Activated effector memory CD4-positive, alpha-beta T cell treated with anti-CD3 and anti-CD28 coated beads, Interleukin-2, amount 50 U/mL, for 16 hours (primary cell): ENCODE measurements around the gene CADPS.
"Not testable (repeated sequence)": the region's sequence is repeated elsewhere in the genome, so short reads cannot be mapped to it uniquely, and the experiment has no call there.

ENCODE experiments used
- DNase-seq: peaks from one replicate; pipeline ENCODE4 v3.0.0-alpha.2; 2020

CADPS gene

DNA sequence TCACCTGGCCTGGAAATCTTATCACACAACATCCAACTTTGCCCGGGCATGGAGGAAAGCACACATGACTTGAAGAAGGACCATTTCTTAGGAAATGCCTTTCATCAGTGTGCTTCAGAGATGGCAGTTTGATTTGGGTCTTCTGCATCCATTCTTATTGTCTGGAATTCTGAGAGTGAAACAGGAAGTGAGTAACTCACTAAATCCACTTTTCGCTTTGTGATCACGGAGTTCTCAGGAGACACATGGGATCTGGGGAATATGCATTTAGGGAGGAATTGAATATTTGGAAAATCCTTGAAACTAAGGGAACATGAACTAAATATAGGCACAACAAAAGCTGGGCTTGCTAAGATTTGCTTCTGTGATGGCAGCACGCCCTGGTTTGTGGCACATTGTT, 289.4 kb downstream of the CADPS start:
- DNase-seq: no peak

DNA sequence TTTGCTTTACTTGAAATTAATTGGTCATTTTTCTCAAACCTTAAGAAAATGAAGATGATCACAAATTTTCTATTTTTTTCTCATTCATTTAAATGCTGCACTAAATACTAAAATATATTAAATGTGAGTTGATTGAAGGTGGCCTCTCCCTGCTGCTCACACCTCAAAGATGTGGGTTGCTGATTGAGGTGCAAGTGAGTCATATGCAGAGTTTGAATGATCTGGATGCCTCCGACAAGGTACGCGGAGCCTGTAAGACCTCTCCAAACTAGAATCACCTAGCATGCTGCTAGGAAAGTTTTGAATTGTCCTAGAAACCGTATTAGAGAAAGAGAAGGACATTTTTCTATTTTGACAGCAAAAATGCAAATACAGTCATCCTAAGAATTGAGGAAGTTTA, 290.6 kb downstream of the CADPS start:
- no peak for DNase-seq

DNA sequence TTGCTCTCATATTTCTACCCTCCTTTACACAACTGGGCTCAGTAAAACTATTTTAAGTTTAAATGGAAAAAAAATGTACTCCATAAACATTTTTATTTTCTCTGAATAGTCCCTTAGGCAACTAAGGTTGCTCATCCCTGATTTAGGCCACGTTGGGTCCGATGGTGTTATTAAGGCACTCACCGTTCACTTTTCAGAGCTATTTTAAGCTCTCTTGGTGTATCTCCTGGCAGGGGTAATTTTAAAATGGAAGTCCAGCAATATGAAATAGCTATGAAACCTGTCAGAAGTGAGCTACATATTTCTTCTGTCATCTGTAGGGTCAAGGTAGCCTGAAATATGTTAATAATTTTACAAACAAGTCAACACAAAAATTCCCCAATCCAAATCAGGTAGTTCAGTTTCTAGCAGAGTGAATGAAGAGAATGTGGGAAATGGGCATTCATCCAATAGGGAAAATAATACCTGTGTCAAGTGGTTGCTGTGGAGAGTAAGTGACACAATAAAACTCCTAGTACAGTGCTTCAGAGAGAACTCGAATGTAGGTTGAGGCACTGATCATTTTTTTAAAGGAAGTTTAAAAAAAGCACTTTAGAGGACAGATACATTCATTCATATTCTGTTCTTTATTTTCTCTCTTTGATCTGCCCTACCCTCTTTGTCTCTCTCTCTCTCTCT, 292.6 kb downstream of the CADPS start:
- DNase-seq: no peak

DNA sequence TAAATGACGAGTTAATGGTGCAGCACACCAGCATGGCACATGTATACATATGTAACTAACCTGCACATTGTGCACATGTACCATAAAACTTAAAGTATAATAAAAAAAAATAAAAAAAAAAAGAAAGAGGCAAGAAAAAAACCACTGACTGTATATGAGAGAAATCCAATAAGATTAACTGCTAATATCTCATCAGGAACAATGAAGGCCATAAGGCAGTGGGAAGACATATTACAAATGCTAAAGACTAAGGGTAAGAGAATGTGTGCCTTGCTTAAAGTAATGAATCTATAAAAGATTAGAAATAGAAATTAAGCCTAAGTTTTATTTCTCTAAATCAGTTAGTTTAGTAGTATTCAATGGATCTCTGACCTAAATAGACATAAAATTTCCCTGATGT, 294.7 kb downstream of the CADPS start:
- DNase-seq: not testable (repeated sequence)

DNA sequence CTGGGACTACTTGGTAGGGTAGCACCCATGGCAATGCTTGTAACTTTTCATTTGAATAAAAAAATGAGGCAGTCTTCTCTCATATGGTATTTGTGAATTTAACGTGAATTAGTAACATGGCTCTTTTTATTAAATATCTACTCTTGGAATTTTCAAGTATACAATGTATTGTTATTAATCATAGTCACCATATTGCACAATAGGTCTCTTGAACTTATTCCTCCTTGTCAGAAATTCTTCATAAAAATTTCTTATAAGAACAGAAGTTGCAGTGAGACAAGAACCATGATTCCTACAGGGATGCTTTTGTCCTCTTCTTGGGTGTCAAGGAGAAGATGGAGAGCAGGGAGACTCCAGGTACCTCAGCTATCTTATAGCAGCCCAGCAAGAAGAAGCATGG, 298.1 kb downstream of the CADPS start:
- DNase-seq: no peak

DNA sequence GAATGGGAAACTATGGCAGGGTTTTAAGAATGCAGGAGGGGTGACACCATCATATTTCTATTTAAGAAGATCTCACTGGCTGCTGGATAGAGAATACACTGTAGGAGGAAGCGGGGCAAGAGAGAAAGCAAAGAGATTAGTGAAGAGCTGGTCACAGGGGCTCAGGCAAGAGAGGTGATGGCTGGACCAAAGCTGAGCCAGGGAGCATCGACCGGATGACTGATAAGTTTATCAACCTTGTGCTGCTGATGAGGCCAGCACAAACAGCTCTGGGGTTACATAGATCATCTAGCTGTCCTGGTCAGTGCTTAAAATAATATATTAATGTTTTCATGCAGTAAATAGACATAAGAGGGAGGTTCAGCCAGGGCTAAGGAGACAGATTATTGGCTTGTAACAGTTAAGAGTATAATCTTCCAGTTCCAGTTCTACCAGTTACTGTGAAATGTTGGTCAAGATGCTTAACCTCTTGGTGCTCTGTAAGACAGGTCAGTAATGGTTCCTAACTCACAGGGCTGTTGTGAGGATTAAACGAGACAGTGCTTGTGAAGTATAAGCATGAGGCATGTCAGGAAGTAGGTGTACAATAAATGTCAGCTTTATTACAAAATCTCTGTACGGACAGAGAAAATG, 300.8 kb downstream of the CADPS start:
- DNase-seq: no peak

DNA sequence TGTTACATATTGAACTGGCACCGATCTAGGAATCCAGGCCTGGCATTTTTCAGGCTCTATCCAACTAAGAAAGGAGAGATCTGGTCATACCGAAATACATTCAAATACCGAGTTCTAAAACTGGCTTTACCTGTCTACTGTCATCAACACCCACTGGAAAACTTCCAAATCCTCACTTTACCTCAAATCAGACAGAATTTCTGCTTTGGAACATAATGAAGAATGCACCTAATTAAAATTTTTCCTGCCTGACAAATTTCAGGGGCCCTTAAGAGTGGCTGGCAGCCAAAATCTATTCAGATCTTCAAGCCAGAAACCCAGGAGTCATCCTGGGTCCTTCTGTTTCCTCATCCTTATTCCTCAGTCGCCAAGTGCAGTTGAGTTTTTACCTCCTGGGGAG, 303.3 kb downstream of the CADPS start:
- DNase-seq: no peak

DNA sequence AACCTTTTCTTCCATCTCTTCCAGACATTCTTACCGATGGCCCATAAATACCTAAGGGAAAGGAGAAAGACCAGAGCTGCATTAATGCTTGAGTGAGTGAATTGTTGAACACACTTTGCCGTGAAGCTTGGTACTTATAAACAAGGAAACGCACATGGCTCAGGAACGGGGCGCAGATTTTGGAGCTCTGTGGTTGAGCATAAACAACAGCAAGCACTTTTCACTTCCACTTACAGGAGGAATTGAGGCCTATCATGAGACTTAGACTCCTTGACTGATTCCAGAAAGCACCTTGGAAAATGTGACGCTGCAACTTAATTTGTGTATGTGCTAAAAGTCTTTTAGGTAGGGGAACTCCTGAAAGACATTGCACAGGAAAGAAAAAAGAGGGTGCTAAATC, 304.3 kb downstream of the CADPS start:
- no peak for DNase-seq

DNA sequence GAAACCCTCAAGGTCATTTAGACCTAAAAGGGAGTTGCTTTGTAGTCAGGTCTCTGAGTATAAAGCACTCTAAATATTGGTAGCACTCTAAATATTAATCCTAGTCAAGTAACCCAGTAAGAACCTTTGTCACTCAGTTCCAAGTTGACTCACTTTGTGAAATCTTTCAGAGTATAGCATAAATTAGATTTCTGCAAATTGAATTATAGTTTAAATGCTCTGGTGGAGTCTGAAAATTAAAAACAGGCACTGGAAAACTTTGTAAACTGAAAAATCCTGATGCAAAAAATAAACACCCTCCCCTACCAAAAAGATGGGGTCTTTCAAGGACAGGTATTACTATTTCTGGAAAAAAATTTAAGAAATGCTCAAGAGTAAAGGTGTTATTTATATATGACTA, 305.6 kb downstream of the CADPS start:
- DNase-seq: no peak

DNA sequence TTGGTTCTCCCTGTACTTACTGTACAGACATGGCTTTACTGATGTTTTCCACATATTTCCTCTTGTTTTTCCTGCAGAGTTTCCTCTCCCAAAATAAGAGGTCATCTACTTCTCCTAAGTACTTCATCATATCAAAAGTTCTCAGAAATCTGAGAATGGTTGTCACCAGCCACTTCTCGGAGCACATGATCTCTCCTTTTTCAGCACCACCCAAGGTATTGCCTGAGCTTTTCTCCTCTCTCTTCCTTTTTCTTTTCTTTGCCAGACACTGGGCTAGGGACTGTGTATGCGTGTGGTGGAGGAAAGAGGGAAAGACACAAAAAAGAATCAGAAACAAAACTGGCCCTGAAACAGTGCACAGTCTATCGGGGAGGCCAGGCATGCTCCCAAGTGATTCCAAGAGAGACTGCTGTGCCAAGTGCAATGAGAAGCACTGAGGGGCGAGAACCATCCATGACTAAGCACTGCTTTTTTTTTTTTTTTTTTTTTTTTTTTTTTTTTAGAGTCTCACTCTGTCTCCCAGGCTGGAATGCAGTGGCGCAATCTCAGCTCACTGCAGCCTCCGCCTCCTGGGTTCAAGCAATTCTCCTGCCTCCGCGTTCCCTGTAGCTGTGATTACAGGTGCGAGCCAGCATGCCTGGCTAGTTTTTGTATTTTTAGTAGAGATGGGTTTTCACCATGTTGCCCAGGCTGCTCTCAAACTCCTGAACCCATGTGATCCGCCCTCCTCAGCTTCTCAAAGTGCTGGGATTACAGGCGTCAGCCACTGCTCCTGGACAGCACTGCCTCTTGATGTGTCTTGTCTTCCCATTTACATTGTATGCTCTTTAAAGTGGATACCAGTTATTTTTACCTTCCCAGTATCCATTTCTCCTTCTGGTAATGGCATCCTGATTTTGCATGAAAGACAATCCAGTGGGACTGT, 307.9 kb downstream of the CADPS start:
- DNase-seq: no peak

DNA sequence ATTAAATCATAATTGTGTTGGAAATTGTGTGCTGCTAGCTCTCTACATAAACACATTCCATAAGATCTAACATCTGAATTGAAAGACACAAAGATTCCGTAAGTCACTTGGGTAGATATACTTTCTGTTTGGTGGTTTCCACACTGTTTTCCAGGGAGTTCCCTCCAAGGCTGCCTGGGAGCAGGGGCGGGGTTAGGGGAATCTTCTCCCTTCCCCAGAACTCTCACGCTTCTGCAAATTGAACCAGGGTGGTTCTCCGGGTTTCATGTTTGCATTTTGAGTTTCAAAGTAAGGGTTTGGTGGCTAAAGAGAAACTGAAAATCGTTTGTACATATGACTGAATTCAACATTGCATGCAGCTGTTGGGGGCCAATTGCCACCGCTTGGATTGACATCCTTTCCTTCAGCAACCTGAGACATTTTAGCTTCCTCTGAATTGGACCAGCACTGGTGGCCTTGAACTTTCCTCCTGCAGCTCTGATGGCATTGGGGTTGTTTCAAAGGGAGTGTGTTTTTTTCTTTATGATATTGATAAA, 309.1 kb downstream of the CADPS start:
- DNase-seq: no peak

DNA sequence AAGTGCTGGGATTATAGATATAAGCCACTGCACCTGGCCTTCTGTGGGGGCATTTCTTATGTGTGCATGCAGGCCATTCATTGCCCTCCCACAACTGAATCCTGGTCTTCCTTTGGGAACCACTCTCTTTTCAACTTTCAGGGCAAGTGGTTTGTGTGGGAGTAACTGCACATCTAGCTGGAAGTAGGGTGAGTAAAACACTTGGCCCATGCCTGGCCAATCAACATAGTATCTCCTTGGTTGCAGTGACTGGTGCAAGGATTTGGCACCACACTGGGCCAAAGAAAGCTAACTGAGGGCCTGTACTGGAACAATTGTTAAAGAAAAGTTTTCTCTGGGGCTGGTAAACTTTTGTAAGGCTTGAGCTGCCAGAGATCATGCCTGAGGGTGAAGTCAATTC, 312.6 kb downstream of the CADPS start:
- no peak for DNase-seq

DNA sequence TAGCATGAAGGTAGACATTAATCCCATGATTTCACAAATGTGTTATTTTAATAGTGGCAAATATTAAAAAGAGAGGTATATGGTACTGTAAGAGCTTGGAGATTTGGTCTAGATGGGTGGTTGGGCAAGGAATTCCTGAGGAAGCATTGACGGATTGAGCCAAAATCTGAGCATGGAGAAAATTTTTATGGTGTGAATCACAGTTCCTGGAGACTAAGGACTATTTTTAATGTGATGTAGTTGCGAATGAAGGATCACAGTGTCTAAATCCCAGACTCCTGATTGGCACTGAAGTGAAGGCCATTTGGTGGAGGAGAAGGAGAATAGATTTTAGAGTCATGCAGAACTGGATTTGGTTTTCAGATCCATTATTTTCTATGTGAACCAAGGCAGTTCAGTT, 313.2 kb downstream of the CADPS start:
- DNase-seq: no peak

DNA sequence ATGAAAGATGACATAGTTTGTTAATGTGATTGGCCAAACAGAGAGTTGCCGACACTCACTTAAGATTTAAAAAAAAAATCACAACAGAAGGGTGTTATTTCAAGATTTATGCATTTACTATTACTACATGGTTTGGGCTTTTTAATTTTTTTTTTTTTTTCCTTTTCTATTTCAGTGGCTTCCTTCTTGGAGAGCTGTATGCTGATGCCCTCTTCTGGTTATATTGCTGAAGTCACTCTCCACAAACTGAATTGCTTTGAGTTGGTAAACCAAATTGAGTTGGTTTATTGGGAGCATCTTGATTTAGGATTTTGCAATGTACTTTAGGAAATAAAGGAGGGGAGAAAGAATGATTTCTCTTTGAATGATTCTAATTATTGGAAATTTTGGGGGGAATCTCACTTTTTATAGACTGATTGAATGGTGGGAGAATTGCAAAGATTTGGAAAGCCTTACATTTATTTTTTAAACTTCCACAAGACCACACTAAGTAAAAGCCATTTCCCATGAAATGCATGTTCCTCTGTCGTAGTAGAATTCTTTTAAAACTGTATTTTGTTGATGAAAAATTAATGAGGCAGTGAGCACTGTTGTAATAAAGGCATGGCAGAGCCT, 315.3 kb downstream of the CADPS start:
- no peak for DNase-seq

DNA sequence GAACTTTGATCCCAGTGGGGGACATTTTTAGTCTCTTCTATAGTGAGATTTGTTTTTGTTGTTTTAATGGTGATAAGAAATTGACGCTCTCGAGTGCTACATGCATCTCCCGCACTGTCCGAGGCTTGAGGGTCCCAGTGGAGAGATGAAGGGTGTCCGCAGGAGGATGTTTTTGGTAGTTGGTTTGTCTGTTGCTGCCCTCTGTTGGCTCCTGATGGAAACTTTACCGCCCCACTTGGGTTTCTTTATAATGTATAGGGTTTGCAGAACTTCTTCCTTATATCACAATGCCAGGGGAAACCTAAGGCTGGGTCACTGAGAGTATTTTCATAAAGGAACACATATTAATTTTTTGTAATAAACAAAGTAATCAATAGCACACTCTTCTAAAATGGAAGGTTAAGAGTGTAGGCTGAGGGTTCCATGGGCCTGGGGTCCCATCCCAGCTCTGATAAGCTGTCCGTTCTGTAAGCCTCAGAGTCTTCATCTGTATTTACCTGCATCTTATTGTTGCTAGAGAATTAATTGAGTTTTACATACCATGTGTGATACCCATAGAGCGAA, 316.6 kb downstream of the CADPS start:
- no peak for DNase-seq

DNA sequence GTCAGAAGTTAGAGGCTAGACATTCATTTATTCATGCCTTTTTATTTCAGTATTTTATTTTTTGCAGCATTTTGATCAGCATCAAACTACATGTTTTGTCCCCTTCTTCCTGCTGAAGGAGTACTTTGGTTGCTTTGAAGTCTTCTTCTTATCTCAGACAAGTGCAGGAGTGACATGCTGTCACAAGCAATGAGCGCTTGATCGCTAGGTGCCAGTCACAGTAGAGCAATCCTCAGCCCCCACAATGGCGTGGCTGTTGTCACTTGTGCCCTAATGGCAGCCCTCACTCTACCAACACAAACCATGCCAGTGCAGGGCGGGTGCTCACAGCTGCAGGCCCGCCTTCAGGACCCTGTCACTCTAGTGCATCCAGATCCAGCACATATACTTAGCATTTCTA, 317.2 kb downstream of the CADPS start:
- DNase-seq: no peak

DNA sequence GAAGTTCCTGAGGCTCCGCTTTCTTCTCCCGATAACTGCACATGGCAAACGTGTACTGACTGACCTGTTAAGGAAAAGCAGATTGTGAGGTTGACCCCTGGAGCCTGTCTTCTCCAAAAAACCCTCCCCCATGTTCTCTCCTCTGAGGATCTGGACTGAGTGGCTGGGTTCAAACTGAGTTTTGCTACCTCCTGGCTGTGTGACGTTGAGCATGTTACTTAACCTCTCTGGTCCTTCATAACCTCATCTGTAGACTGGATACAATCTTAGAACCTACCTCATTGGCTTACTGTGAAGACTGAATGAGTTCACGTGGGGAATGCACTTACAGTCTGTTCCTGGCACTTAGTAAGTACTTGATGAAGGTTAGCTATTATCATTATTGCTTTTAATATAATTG, 317.8 kb downstream of the CADPS start:
- DNase-seq: no peak

DNA sequence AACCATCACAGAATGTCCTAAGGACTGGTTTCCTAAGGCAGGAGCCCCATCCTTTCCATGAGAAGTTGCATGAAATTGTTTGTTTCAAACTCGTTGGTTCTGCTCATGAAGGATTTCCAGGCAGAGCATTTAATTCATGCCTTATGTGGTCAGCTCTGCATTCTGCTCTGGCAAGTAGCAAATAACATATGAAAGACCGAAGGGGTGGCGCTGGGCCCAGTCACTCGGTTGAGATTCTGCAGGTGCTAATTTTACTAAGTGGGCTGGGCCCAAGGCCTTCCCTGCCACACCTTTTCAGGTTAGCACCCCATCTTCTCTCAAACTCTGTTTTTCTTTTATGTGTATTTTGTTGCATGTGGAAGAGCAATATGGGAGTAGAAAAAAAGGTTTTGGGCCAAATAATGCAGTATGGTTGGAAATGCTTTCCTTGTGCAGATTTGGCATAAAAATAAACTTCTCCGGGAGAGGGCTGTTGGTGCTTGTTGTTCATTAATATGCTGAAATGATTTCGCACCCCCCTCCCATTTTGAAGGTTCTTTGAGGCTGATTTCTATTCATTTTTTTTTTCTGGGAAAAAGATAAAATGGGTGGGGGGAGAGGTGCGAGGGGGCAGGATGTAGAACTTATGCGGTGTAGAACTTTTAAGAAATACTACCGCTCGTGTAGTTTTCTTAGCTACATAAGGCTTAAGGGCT, 318.9 kb downstream of the CADPS start:
- no peak for DNase-seq

DNA sequence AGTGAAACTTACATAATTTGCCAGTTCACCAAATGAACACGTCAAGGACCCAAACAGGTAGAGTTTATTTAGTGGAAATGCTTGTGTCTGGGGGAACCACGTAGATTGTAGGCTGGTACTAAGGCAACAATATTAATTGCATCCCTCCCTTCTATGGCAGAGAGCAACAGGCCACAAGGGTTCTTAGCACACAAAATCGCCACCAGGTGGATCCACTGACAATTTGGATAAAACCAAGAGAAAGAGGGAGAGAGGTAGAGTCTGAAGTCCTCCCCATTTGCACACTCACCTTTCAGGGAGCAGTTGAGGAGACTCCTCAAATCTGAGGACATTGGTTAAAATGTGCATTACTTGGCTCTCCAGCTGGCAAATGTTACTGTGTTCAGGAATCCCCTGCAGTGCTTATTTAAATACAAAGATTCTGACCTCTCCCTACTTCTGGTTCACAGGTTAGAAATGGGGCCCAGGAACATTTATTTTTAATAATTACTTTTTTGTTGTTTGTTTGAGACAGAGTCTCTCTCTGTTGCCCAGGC, 320.9 kb downstream of the CADPS start:
- DNase-seq: no peak

DNA sequence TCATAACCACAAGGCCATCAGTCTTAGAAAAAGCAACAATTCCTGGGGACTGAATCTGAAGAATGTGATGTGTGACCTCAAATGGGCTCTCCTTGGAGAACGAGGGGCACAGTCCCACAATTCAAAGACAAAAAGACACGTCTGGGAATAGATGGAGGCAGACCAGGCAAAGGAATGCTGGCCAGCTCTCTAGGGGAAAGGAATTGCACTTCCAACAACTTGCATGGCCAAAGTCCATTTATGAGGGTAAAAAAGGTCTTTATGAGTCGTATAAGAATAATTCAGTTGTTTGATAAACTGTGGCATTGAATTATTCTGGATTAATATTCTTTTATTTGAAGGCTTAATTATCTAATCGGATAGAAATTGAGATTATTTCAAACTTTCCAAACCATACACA, 321.4 kb downstream of the CADPS start:
- no peak for DNase-seq

DNA sequence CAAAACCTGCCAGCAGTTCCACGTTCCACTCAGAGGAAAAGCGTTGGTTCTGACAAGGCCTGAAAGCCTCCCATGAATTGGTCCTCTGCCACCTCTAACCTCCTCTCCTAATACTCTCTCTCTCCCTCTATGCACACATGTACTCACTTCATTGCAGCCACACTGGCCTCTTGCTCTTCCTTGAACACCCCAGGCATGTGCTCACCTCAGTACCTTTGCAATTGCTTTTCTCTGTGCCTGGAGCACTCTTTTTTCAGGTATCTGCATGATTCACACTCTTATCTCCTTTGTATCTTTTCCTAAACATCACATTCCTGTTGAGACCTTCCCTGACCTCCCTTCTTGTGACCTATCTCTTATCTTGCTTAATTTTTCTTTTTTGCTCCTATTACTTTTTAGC, 323.7 kb downstream of the CADPS start:
- DNase-seq: no peak

DNA sequence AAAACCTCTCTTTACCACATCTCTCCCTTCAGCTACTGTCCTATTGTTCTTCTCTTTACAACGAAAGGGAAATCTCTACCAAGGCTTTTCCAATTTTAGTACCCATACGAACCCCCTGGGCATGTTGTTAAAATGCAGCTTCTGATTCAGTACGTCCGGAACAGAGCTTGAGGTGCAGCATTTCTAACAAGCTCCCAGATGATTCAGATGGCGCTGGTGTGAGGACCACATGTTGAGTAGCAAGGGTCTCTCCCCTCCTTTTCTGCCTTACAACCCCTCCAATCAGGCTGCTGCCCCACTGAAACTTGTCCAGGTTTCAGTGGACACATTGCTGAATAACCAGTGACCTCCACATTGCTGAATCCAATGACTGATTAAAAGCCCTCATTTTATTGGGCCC, 324.8 kb downstream of the CADPS start:
- no peak for DNase-seq
